ENCODE data around the gene CLTA.

GRCh38 chr9:36210722-36211121 lies 20.0 kb downstream of the CLTA start:
- TF ChIP-seq CTCF (IDR thresholded peaks at IDR 0.05) (no peak), POLR2A (IDR thresholded peaks at IDR 0.05) (no peak), EP300 (IDR thresholded peaks at IDR 0.05) (no peak)

All from ovary (tissue), 3 donors.